HT1080 (cell line): ENCODE data around the gene TRAPPC11. TPM values are rescaled to one million over a fixed set of nuclear protein-coding genes. Genes with fewer than 3 reads are reported as not detected.
"Not testable (repeated sequence)": the region's sequence is repeated elsewhere in the genome, so short reads cannot be mapped to it uniquely, and the experiment has no call there.

Experiments
- DNase-seq: peaks from one replicate; pipeline ENCODE4 v3.0.0-alpha.2; 2015; ENCODE audit warnings: low read depth
- total RNA-seq: library from RNA; depleted of rRNA; stranded (reverse); fragments of >200 nt; shearing (Covaris generic); gene quantifications from 2 replicates; pipeline ENCODE4 v1.2.3, GENCODE V29; 2014

TRAPPC11 gene
- total RNA-seq, 1 experiment from 2014 or later: 15.4 TPM

- no peak for DNase-seq
These were observed 59.8 kb downstream of the TRAPPC11 start for GRCh38 chr4:183718876-183719275.

GRCh38 chr4:183721207-183722081, 62.4 kb downstream of the TRAPPC11 start:
- no peak for DNase-seq

GRCh38 chr4:183722731-183723560, 63.9 kb downstream of the TRAPPC11 start:
- no peak for DNase-seq

DNA sequence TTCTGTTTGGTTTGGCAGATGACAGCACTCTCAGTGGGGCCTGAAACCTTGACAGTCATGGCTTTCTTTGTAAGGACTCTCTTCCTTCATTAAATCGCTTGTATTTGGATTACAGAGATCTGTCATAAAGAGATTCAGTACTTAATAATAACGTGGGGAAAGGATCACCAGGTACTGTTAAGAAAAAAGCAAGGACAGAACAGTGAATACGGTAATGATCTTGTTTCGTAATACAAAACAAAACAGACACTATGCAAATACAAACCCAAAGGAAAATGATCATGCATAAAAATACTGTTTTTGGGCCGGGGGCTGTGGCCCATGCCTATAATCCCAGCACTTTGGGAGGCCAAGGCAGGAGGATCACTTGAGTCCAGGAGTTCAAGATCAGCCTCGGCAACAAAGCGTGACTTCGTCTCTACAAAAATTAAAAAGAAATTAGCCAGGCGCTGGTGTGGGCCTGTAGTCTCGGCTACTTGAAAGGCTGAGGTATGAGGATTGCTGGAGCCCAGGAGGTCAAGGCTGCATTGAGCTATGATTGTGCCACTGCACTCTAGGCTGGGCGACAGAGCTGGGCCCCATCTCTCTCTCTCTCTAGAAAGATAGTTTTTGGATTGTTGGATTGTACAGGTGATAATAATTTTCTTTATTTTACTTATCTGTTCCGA, 64.6 kb downstream of the TRAPPC11 start:
- DNase-seq: no peak

DNA sequence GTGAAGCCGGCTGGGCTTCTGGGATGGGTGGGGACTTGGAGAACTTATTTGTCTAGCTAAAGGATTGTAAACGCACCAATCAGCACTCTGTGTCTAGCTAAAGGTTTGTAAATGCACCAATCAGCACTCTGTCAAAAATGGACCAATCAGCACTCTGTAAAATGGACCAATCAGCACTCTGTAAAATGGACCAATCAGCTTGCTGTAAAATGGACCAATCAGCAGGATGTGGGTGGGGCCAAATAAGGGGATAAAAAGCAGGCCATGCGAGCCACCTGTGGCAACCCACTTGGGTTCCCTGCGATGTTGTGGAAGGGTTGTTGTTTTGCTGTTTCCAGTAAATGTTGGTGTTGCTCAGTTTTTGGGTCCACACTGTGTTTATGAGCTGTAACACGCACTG, 66.5 kb downstream of the TRAPPC11 start:
- not testable (repeated sequence) for DNase-seq

GRCh38 chr4:183727482-183727881, 68.4 kb downstream of the TRAPPC11 start:
- DNase-seq: no peak

DNA sequence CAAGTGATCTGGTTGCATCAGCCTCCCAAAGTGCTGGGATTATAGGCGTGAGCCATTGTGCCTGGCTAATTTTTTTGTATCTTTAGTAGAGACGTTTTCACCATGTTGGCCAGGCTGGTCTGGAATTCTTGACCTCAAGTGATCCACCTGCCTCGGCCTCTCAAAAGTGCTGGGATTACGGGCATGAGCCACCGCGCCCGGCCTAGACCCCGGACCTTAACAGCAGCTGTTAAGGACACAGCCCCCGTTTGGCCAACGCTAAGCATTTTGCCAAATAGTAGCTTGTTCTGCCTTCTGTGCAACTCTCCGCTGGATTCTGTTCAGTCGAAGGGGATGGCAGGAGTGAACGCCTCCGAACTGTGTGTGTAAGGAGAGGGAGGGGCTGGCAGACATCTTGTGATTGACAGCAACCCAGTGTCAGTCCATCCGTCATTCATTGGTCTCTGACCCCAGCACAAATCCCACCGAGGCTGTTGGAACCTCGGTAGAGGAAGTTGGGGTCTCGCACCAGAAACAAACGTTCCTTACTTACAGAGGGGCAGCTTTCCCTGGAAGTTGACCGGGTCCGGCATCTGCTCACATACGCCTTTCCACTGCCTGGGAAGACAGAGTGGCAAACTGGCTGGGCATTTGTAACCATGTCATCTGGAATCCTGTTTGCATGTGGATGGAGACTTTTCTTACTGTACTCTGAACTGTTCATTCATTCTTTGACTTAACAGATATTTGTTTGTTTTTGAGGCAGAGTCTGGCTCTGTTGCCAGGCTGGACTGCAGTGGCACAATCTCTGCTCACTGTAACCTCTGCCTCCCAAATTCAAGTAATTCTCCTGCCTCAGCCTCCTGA, 69.4 kb downstream of the TRAPPC11 start:
- DNase-seq: no peak

- DNase-seq: no peak
These were observed 69.9 kb downstream of the TRAPPC11 start for GRCh38 chr4:183729069-183729406.

DNA sequence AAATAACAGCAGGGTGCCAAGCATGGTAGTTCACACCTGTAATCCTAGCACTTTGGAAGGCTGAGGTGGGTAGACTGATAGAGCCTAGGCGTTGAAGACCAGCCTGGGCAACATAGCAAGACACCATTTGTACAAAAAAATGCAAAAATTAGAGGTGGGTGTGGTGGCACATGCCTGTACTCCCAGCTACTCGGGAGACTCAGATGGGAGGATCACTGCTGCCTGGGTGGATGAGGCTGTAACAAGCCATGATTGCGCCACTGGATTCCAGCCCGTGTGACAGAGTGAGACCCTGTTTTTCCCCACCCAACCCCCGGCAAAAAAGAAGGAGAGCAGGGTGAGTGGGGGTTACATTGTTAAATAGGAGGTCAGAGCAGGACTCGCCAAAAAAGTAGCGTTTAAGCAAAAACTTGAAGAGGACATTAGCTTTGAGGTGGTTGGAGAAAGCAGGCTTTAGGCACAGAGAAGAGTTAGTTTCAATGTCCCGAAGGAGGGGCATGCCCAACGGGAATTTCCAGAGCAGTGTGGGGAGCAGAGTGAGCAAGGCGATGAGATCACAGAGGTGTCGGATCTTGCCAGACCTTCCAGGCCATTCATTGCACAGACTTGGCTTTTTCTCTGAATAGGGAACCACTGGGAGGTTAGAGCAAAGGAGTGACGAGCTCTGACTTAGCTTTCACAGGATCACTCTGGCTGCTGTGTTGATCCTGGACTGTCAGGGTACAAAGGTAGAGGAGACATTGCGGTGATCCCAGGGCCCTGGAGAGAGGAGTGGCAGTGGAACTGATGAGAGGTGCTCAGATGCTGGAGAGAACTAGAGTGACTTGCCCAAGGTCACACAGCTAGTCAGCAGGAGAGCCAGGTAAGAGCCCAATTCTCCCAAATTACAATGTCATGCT, 70.6 kb downstream of the TRAPPC11 start:
- DNase-seq: peak; percentile 10

DNA sequence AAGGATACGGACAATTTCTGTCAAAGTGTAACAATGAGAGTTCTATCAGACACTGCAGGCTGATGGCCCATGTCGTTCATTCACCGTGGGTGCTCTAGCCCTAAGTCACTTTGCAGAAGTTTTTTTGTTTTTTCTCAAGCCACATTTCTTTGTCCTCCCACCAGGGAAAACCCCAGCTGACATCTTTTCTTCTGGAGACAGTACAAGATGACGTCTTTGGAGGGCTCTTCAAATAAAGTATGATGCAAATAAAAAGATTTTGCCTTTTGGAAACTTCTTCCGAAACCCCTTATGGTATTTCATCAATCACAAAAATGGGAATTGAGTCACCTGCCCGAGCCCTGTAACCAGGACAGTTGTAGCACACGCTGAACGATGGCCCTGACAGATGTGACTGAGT, 73.2 kb downstream of the TRAPPC11 start:
- DNase-seq: no peak

GRCh38 chr4:183733181-183733580, 74.1 kb downstream of the TRAPPC11 start:
- no peak for DNase-seq

DNA sequence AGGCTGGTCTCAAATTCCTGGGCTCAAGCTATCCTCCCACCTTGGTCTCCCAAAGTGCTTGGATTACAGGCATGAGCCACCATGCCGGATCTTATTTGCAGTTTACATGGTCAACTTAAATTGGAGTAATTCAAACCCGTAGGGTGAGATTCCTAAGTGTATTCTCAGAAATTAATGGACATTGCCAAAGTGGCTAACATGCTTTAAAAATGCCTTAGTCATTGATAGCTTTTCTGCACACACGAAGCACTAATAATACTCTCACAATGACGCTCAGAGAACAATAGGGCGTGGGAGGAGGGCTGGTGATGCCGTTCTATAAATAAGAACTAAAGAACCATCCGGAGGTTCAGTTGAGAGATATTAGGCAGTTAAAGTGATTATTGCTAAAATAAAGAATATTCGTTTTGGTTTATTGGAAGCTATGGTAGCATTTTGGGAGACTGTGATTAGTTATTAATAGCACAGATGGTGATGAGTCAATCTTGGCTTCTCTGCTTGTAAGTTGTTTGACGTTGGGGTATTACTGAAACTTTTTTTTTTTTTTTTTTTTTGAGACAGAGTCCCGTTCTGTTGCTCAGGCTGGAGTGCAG, 79.1 kb downstream of the TRAPPC11 start:
- no peak for DNase-seq

DNA sequence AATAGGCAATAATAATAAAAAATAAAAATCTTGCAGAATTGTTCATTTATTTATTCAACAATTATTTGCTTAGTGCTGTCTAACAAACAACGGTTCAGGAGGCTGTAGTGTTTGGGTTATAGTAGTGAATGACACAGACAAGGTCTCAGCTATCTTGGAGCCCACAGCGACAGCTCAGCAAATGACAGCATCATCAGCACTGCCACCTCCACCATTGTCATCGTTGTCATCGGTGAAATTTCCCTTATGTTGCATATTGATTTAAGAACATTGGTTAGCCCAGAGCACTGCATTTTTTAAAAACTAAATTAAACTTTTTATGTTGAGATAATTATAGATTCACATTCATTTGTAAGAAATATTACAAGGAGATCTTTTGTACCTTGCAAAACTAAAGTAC, 79.9 kb downstream of the TRAPPC11 start:
- no peak for DNase-seq

GRCh38 chr4:183746305-183747229, 87.5 kb downstream of the TRAPPC11 start:
- DNase-seq: no peak

GRCh38 chr4:183747380-183747779, 88.3 kb downstream of the TRAPPC11 start:
- DNase-seq: no peak

DNA sequence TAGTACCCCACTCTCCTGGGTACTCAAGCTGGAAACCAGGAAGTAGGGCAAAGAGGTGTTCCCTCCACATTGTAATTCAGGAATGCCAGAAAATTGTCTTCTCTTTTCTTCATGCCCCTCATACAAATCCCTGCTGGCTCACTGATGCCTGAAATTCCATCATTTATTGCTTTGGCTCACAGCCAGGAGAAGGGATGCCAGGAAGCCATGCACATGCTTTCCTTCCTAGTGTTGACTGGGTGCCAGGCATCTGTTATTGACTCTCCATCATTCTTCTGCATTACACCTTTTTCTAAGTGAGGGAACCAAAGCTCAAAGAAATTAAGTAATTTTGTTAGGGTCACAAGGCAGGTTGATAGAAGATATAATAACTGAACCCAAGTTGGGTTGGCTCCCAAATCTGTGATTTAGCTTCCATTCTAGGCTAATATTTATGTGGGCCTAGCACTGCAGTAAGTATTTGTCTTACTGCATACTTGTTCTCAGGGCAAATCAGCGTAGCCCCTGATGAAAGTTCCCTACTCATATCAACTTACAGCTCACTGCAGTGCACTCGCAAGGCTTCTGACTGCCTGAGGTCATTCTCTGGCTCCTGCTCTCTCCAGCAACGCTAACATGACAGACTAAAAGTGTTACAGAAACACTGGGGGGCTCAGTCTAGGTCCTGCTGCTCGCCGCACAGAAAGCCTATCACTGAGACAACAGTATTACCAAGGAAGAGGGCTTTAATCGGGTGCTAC, 89.0 kb downstream of the TRAPPC11 start:
- DNase-seq: no peak

DNA sequence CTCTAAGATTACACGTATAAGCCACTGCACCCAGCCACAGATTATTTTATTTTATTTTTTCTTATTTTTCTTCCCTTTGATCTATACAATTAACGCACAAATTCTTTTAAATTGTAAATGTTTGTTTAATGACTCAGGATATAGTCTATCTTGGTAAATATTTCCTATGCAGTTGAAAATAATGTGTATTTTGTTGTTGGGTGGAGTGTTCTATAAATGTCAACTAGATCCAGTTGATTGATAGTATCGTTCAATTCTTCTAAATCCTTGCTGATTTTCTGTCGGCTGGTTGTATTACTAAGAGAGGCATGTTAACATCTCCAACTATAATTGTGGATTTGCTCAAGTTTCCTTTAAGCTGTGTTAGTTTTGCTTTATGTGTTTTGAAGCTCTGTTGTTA, 92.0 kb downstream of the TRAPPC11 start:
- DNase-seq: no peak

DNA sequence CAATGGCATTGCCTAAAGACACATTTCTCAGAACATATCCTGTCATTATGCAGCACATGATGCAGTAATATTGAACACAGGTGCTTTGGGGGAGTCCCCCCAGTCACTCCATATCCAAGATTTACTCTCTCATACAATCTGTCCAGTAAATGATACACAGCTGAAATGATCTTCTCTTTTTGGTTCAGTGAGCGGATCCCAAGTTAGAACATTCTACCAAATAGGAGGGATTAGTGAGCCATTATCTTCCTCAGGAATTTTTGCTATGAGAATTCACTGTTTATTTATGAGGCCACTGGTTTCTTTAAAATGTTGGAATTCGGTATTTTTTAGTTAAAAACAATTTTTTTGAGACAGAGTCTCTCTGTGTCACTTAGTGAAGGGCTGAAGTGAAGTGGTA, 96.5 kb downstream of the TRAPPC11 start:
- no peak for DNase-seq
